ACHN (cell line): Measurements from ENCODE around the gene TMEM132A.
A peak's percentile ranks its signal among the peaks of the same experiment; 100 is the strongest.

ENCODE experiments used
- DNase-seq: peaks from one replicate; pipeline ENCODE4 v3.0.0-alpha.2; 2015
- in situ Hi-C: cut with HindIII; loops from 2 replicates; pipeline ENCODE4 v1.10.0; 2017; ENCODE audit warnings: low sequenced_read_pairs, low pct_ligation_motif_present, low pct_unique_long_range_greater_than_20kb

TMEM132A gene, protein sequence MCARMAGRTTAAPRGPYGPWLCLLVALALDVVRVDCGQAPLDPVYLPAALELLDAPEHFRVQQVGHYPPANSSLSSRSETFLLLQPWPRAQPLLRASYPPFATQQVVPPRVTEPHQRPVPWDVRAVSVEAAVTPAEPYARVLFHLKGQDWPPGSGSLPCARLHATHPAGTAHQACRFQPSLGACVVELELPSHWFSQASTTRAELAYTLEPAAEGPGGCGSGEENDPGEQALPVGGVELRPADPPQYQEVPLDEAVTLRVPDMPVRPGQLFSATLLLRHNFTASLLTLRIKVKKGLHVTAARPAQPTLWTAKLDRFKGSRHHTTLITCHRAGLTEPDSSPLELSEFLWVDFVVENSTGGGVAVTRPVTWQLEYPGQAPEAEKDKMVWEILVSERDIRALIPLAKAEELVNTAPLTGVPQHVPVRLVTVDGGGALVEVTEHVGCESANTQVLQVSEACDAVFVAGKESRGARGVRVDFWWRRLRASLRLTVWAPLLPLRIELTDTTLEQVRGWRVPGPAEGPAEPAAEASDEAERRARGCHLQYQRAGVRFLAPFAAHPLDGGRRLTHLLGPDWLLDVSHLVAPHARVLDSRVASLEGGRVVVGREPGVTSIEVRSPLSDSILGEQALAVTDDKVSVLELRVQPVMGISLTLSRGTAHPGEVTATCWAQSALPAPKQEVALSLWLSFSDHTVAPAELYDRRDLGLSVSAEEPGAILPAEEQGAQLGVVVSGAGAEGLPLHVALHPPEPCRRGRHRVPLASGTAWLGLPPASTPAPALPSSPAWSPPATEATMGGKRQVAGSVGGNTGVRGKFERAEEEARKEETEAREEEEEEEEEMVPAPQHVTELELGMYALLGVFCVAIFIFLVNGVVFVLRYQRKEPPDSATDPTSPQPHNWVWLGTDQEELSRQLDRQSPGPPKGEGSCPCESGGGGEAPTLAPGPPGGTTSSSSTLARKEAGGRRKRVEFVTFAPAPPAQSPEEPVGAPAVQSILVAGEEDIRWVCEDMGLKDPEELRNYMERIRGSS

DNA sequence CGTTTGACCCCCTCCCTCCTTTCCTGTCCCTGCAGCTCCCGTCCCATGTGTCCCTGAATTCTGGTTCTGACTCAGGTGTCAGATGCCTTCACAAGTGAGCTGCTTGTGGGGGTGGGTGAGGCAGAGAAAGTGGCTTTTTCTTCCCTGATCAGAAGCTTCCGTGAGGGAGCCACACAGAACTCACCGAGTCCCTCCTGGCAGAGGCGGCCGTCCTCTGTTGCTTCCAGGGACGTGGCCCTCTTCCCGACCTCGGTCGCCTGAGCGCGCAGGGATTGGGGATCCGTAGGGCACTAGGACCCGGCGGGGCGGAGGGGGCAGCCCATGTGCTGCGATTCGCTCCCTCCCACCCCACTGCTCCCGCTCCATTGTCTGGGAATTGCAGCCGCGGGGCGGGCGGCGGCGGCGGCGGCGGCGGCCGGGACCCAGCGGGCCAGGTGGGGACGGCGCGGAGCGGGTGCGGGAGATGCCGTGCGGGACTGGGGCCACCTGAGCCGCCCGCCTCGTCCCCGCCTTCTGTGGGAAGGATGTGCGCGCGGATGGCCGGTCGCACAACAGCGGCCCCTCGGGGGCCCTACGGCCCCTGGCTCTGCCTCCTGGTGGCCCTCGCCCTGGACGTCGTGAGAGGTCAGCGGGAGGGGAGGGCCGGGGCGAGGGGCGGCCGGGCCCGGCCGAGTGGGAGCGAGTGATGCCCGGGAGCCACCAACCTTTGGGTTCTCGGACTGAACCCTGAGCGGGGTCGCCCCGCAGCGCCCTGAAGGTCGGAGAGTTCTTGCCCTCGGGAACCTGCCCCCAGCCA is at the start of gene TMEM132A:
TMEM132A (plus strand) TSS at position 351 of the 796 bp plus-strand sequence; CDS start at position 525, 174 bp downstream.
- DNase-seq = peak; percentile 64
- in situ Hi-C loops = no loop called here

DNA sequence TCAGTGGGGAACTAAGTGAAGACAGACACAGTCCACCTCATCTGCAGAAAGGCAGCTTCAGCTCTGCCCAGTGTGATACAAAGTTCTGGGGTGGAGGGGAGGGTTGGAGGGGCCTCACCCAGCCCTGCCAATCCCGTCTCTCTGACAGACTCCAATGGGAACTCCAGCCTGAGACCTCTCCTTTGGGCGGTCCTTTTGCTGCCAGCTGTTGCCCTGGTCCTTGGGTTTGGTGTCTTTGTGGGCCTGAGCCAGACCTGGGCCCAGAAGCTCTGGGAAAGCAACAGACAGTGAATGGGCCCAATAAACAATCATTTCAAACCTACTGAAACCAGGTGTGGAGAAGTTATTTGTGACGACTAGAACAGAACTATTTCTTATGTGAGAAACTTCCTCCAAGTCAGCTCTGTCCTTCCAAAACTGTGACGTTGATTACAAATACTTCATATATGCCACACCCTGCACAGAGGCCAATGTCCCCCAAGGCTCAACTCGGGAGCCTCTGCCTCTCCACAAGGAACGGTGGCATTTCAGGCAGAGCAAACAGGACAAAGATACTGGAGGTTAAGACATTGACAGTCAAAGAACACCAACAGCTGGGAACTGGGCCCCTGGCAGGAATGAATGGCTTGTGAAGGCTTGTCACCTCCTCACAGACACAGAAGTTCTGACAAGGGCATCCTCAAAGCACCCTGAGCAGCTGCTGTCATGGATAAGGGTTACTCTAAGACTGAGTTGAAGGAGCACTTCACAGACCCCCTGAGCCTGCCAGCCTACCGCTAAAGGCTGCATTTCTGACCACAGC is 48.7 kb upstream of the TMEM132A start:
- no peak for DNase-seq
- in situ Hi-C loops = no loop called here

DNA sequence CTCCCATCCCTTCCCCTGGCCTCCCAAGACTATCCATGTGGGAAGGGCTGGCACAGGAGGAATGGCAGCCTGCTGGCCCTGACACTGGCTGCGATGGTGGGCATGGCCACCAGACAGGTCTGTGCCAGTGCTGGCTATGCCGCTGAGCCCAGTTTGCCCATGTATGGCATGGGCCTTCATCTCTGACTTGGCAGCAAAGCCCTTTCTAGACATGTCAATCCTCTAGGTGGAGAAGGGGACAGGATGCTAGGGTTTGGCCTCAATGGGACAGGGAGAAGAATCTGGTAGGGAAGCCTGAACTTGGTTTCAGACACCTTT is 48.1 kb upstream of the TMEM132A start:
- no peak for DNase-seq
- in situ Hi-C loops = no loop called here

DNA sequence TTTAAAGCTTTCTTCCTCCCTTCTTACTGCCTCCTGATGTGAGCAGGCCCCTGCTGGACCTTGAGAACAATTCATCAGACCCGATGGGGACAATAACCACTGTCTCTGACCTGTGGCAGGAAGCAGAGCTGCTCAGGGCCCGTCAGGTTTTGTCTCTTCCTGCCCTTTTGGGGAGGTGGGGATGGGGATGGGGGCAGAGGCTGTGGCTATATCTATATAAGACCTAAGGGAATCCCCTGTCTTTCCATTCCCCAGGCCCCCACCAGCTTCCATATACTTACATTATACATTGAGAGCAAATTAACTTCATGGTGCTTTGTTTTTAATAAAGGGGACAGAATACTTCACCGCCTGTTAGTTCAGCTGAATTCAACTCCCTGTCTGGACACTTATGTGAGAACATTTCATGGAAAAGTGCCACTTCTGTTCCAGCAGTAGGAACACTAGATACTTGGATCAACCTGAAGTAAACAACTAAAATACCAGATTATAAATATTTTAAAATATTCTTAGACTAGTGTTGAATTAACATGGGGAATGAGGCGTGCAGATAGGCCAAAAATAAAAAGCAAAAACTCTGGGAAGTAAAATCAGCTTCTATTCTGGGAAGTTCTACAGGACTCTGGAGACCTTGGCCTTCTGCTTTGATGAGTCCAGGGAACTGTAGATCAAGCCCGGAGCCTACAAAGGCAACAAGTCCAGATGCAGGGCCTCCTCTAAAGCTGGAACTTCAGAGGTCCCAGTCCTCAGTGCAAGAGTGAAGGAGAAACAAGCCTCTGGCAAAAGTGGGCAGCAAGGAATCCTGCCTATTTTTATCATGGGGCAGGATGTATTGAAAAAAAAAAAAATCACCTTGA is 45.8 kb upstream of the TMEM132A start:
- DNase-seq = no peak
- in situ Hi-C loops = no loop called here

DNA sequence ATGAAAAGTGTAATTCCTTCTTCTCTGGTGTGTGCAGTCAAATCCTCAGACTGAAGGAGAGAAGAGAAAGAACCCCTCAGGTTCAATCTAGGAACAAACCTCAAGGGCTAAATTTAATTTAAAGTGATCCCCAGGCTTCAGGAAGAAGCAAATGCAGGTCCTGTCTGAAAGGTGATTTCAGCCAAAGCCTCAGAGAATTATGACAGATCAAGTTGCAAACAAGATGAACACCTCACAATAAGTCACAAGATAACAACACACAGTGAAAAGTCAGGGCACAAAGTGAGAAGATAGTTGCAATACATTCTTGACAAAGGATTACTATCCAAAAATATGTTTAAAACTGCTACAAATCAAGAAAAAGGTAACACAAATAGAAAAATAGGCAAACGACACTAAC is 45.2 kb upstream of the TMEM132A start:
- in situ Hi-C loops = no loop called here
- DNase-seq = no peak

DNA sequence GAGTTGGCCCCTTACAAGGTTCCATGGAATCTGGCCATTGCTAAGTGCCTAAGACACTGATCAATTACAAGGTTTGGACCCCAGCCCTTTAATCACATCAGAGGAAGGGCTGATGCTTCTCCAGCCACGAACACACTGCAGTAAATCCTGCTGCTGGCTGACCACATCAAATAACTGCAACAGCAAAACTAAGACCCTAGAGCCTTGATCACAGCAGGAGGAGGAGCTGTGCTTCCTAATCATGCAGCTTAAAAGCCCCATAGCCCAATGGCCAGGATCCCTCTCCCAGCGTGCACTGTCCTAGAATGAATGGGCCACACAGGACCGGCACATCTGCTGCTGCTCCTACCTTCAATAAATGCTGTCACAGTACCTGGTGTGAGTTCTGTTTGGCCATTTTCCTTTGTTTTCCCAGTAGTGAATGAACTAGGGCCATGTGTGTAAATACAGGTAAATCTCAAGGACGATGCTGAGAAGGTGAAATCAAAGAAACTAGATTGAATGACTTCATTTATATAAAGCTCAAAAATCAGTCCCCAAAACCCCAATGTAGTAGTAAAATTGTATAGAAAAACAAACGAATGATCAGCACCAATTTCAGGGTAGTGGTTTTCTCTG is 44.2 kb upstream of the TMEM132A start:
- in situ Hi-C loops = no loop called here
- DNase-seq = no peak

DNA sequence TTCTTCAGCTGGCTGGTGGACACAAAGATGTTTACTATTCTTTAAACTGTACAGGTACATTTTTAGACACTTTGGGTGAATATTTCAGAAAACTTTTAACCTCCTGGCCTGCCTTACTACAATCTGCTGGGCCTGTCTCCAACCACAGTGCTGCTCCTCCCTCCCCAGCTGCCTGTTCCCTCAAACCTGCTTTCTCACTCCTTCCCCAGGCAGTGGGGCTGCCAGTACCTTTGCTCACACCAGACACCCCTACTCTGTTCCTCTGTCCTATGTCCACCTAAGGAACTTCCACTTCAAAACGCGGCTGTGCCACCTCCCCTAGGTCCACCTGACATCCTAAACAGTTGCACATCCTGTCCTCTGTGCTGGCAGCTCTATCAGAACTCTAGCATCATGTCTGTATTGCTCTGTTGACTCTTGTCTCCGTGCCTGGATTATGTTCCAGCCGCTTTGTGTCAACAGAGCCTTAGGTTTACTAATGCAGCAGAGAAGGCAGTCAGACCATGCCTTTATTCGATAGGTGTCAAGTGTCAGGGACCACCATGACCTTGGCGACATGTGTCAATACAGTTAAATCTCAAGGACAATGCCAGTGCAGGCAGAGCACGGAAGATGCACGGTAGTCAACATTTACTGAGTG is 43.5 kb upstream of the TMEM132A start:
- in situ Hi-C loops = no loop called here
- no peak for DNase-seq

DNA sequence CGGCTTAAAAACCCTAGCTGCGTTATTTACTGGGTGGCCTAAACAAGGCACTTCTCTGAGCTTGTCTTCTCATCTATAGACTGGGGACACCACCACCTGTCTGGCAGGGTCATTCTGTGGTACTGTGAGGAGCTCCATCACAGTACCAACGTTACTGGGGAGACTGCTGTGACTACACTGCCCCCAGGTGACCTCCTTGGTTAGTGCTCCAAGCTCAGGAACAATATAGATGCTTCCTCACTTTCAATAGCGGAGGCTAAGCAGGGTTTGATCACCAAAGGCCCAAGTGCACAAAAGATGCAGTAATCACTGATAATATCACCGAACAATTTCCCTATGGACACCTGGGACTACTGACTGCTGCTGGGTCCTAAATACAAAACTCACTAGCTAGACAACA is 36.7 kb upstream of the TMEM132A start:
- DNase-seq = peak; percentile 49
- in situ Hi-C loops = no loop called here

DNA sequence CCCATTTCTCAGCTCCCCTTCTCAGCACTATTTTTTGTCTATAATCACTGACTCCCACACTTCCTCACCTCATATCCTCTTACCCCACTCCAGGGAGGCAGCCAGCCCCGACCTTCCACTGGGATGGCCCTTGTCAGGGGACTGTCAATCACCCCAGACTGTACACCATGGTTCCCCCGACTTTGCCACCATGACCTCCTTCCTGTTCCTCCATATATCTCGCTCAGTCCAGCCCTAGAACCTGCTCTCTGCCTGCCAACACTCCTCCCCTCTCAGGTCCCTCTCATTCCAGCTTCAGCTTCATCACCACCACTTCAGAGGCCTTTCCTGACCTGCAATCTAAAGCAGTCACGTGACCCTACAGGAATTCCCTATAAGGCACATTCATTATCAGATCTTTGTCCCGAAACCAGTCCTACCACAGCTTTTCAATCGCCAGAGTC is 34.4 kb upstream of the TMEM132A start:
- in situ Hi-C loops = no loop called here

DNA sequence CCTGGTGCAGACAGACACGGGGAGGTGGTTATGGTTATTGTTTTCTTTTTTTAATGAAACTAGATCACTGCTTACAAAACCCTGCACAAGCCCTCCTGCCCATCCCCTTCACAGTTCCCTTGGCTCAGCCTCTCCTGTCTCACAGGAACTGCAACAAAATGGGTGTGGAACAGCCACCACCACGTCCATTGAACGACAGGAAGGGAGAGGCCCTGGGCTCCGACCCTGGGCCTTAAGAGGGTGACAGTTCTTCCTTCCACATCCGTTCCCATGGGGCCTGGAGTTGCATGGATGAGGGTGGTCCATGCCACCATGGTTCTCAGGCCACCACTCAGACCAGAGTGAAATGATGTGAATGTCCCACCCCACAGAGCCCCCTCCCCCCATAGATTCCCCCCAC is 33.6 kb upstream of the TMEM132A start:
- DNase-seq = no peak
- in situ Hi-C loops = no loop called here

More for the DNA sequence above, 34.4 kb upstream of the TMEM132A start:
- no peak for DNase-seq

DNA sequence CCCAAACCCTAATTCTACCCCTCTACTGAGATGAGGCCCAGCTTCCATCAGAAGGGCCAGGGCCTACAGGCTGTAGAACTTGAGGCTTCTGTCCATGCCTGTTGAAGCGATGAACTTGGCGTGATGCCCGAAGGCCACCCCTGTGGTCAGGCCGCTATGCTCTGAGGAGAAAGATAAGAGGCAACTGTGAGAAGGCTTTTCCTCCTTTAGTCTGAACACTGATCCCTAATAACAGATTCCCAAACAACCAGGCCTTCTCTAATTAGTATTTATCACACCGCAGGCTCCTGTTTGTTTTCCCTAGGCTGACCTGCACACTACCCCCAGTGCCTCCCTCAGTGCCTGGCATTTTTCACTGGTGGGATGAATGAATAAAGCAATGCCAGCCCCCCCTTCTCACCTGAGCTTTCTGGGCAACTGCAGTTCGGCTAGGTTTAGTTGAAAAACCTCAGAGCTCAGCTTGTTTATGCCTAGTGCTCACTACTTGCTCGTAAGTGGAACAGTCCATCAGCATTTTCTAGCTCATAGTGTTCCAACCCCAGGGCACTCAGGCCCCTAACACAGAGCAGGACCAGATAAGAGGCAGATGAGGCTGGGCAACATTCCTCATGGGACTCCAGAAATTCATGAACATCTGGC is 33.0 kb upstream of the TMEM132A start:
- no peak for DNase-seq
- in situ Hi-C loops = no loop called here

DNA sequence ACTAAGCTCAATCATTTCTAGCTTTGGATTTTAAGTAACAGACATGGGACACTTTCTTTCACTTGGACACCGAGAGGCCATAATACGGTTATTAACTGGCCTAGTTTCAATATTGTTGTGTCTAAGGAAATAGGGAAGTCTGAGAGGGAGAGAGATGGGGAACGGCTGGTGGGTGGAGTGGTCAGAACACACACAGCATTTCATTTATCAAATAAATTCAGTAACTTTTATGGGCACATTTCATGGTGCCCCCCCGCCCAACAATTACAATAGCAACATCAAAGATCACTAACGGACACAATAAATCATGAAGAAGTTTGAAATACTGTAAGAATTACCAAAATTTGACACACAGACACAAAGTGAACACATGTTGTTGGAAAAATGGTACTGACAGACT is 28.6 kb upstream of the TMEM132A start:
- no peak for DNase-seq
- in situ Hi-C loops = no loop called here

DNA sequence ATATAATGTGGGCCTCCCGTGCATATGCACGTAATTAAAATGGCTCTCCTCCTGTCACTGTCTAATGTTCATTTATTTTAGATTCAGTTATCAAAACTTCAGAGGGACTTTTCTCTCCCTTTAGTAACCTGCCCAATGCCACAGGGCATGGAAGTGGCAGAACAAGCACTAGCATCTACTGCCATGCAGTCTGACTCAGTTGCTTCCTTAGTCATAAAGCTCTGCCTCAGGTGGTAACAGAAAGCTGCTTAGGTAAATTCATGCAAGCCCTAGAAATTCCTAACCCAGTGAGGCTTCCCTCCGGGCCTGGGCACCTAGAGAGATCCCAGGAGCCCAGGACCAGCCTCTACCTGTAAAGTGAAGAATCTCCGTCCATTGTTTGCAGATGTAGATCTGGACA is 26.8 kb upstream of the TMEM132A start:
- no peak for DNase-seq
- in situ Hi-C loops = no loop called here

DNA sequence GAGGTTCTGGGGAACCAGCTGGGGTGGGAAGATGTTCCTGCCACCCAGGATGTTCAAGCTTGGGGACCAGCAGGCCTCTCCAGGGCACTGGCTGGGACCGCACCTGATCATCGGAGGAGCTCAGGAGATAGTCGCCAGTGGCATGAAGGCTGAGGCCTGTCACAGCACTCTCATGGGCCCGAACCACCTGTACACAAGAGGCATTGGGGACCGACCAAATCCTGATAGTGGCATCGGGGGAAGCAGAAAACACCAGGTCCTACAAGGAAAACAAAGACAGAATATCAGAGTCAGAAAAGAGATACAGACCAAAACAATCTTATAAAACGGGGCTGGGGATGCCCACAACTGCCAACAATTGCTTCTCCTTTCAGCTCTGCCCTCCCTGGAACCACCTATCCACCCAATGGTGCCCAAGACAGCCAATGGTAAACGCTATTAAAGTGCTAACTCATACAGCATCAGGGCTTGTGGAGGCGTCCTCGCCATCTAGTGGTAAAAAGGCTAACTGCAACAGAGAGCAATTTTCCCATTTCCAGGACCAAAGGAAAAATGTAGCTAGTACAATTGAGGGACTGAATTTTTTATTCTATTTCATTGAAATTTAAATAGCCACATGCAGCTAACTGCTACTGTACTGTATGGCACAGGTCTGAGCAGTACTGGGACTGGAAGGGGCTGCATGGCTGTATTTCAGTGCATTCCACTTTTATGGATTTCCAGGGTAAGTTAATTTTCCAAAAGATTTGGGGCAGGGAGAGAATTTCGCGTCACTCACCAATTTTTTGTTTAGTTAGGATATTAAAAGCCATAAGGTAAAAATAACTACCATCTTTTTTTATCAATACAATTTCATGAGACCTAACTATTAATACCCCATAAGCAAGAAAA is 25.0 kb upstream of the TMEM132A start:
- in situ Hi-C loops = no loop called here
- peak; percentile 67 for DNase-seq

DNA sequence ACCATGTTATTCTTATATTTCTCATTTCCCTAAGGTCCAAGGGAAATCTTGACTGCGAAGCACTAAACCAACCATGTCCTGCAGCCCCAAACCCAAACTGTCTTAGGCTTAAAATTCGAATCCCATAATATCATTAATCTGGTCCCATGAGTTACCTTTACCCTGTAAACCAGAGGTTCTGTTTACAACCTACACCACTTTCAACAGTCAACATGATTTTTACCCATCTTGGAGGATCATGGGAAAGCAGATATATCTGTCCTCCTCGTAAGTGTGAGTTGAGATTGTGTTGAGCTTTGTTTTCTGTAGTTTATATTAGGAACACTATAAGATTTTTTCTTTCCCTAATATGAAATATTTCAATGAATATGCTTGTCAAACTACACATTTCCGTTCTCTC is 24.3 kb upstream of the TMEM132A start:
- no peak for DNase-seq
- in situ Hi-C loops = no loop called here
